HG03460 (cell line): ENCODE measurements around the gene C6orf52.
"Not testable (repeated sequence)": the region's sequence is repeated elsewhere in the genome, so short reads cannot be mapped to it uniquely, and the experiment has no call there.

Experiments
- ATAC-seq: cut with Tn5 transposase; IDR thresholded peaks from one replicate; pipeline ENCODE4 v1.9.1; 2021; ENCODE audit not compliant: unreplicated experiment

The C6orf52 gene

DNA sequence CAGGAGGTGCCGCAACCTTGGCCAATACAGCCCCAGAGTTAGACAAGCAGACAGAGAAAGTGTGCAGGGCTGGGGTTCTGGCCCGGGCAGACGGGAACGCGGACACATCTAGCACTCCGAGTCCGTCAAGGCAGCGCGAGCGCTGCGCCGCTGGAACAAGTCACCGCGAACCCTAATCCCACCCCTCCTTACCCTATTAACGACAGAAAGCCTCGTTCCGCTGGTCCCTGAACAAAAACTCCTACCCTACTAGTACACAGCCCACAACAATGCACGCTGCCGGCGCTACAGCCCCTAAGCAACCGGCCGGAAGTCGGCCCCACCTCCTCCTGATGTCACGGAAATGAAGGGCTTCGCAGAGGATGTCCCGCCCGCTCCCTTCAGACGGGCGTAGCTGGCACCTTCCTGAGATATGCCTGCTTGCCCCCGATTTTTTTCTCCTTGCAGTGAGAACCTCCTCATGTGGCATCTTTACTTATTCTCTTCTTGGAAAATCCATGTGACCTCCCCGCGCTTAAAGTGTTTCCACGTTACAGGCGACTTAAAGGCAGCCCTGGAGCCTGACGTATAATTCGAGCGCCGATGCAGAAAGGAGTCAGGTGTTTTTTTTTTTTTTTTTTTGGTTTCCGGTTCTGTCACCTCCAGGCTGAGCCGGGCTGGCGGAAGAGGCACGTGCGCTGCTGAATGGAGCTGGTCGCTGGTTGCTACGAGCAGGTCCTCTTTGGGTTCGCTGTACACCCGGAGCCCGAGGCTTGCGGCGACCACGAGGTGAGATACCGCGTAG is at the start of gene C6orf52, which contains the start of gene PAK1IP1:
TSS of gene C6orf52 (minus strand) at position 315 of the 784 bp plus-strand sequence. CDS start 7,066 bp downstream, outside the sequence.
TSS of gene PAK1IP1 (plus strand) at position 671 of the 784 bp plus-strand sequence. CDS start at position 685, 14 bp downstream.
- peak; percentile 98 for ATAC-seq

DNA sequence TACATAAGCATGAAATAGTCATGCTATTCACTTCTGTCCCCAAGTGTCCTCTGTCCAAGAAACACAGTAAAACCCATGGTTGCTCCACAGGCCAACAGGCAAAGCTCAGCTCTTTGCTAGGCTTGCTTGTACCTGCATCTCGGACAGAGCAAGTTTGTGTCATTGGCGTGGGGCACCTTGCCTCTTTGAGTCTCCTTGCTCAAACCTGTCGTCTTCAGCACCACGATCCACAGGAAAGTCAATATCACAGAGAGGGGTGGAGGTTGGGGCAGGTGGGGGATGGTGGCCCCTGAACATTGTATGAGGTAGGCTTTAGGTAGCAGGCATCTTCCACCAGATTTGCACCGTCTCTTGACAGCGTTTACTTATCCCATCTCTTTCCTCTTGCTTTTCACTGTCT is 49.1 kb upstream of the C6orf52 start:
- no peak for ATAC-seq

DNA sequence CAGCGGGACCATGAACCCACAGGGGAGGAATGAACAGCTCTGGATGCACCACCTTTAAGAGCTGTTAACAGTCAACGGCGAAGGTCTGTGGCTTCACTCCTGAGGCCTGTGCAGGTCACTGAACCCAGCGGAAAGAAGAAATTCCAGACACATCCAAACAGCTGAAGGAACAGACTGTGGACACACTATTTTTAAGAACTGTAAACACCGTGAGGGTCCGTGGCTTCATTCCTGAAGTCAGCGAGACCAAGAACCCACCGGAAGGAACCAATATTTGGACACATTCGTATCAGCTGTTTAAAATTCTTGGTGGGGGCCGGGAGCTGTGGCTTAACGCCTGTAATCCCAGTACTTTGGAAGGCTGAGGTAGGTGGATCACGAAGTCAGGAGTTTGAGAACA is 47.8 kb upstream of the C6orf52 start:
- ATAC-seq = no peak

DNA sequence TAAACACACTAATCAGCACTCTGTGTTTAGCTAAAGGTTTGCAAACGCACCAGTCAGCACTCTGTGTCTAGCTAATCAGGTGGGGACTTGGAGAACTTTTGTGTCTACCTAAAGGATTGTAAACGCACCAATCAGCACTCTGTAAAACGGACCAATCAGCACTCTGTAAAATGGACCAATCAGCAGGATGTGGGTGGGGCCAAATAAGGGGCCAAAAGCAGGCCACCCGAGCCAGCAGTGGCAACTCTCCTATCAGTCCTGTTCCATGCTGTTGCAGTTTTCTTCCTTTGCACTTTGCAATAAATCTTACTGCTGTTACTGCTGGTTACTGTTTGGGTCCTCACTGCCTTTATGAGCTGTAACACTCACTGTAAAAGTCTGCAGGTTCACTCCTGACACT is 47.2 kb upstream of the C6orf52 start:
- ATAC-seq = not testable (repeated sequence)

GRCh38 chr6:10740061-10740460 is 45.6 kb upstream of the C6orf52 start:
- ATAC-seq = no peak

- ATAC-seq = no peak
These were observed 42.3 kb upstream of the C6orf52 start for GRCh38 chr6:10736731-10737130.

- no peak for ATAC-seq
These were observed 39.4 kb upstream of the C6orf52 start for GRCh38 chr6:10733863-10734262.

DNA sequence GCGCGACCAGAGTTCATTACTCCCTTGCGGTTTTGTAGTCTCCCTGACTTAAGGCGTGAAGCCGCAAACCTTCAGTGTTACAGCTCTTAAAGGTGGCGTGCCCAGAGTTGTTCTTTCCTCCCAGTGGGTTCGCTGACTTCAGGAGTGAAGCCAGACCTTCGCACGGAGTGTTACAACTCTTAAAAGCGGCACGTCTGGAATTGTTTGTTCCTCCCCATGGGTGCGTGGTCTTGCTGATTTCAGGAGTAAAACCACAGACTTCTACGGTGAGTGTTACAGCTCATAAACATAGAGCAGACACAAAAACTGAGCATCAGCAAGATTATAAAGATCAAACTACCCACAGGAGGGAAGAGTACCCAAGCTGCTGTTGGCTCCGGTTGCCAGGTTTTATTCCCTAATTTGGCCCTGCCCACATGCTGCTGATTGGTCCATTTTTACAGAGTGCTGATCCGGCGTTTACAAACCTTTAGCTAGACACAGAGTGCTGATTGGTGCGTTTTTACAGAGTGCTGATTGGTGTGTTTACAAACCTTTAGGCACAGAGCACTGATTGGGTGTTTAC is 38.8 kb upstream of the C6orf52 start:
- no peak for ATAC-seq

- ATAC-seq = no peak
These were observed 35.8 kb upstream of the C6orf52 start for GRCh38 chr6:10730254-10730653.

DNA sequence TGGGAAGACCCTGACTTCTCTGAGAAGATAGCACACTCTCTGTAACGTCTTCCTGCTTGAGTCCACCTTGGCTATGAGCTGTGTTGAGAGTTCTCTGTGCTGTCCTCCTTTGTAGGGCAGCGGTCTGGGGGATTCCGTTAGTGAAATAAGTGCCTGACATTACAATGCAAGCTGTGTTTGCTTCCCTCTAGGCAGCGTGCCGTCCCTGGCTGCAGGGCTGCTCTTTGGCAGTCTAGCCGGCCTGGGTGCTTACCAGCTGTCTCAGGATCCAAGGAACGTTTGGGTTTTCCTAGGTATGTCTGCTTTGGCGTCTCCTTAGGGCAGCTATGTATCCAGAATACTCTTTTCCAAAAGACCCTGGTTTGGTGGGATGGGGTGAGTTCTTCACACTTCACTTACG is 31.3 kb upstream of the C6orf52 start:
- no peak for ATAC-seq

DNA sequence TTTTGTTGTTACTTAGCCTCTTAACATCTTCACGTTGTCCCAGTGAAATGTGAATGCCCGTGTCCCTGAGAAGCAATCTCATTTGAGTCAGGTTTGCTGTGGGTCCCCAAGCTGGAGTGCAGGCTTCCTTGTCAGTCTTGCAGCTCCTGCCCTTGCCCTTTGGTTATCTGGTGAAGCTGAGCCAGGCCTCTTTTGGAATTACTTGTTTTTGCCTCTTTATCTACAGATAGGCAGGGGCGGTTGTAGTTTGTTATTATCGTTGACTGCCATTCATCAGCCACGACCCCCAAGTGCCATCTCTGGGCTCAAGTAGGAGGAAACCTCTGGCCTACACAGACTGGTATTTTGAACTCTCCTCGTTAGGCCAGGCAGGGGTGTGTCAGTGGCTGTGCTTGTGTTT is 30.6 kb upstream of the C6orf52 start:
- ATAC-seq = no peak

DNA sequence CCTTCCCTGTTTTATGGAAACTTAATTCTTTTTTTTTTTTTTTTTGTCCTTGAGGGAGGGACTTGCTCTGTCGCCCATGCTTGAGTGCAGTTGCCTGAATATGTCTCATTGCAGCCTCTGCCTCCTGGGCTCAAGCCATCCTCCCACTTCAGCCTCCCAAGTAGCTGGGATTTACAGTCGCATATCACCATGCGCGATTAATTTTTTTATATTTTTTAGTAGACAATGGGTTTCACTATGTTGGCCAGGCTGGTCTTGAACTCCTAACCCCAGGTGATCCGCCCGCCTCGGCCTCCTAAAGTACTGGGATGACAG is 29.1 kb upstream of the C6orf52 start:
- ATAC-seq = no peak

GRCh38 chr6:10722820-10723566 is 28.6 kb upstream of the C6orf52 start, which contains the start of gene TMEM14C:
Gene TMEM14C (plus strand): TSS chr6:10723070. CDS start chr6:10724614, 1,544 bp downstream.
- peak; percentile 98 for ATAC-seq

GRCh38 chr6:10722570-10722819 is 28.1 kb upstream of the C6orf52 start:
- ATAC-seq = no peak

- no peak for ATAC-seq
These were observed 27.6 kb upstream of the C6orf52 start for GRCh38 chr6:10721850-10722569.

DNA sequence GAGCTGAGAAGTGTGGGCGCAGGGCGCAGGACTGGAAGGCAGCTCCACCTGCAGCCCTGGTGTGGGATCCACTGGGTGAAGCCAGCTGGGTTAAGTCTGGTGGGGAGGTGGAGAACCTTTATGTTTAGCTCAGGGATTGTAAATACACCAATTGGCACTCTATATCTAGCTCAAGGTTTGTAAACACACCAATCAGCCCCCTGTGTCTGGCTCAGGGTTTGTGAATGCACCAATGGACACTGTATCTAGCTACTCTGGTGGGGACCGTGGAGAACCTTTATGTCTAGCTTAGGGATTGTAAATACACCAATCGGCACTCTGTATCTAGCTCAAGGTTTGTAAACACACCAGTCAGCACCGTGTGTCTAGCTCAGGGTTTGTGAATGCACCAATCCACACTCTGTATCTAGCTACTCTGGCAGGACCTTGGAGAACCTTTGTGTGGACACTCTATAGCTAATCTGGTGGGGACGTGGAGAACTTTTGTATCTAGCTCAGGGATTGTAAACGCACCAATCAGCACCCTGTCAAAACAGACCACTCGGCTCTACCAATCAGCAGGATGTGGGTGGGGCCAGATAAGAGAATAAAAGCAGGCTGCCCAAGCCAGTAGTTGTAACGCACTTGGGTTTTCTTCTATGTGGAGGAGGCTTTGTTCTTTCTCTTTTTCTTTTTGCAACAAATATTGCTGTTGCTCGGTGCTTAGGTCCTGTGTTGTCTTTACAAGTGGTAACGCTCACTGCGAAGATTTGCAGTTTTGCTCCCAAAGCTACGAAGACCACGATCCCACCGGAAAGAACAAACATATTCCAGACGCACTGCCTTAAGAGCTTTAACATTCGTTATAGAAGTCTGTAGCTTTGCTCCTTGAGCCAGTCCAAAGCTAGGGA is 26.8 kb upstream of the C6orf52 start:
- ATAC-seq = not testable (repeated sequence)

- ATAC-seq = no peak
These were observed 26.0 kb upstream of the C6orf52 start for GRCh38 chr6:10720265-10720959.

GRCh38 chr6:10719964-10720264 is 25.5 kb upstream of the C6orf52 start:
- no peak for ATAC-seq

GRCh38 chr6:10719296-10719963 is 25.0 kb upstream of the C6orf52 start:
- ATAC-seq = no peak

- ATAC-seq = no peak
These were observed 19.5 kb upstream of the C6orf52 start for GRCh38 chr6:10713962-10714361.
